ENCODE results near the gene TEX11.

GRCh38 chrX:70485466-70485865 lies 423.0 kb downstream of the TEX11 start:
- TF ChIP-seq CTCF (IDR thresholded peaks at IDR 0.05) (no peak), POLR2A (IDR thresholded peaks at IDR 0.05) (no peak)

Measured in esophagus squamous epithelium (tissue), 4 donors.